COR-L47 (cell line): Measurements from ENCODE around the gene FBXO5.
"Not testable (repeated sequence)": the region's sequence is repeated elsewhere in the genome, so short reads cannot be mapped to it uniquely, and the experiment has no call there.

Experiments
- DNase-seq: peaks from one replicate; lab custom pipeline; 2025; lab: John Stamatoyannopoulos, UW

The FBXO5 gene, protein sequence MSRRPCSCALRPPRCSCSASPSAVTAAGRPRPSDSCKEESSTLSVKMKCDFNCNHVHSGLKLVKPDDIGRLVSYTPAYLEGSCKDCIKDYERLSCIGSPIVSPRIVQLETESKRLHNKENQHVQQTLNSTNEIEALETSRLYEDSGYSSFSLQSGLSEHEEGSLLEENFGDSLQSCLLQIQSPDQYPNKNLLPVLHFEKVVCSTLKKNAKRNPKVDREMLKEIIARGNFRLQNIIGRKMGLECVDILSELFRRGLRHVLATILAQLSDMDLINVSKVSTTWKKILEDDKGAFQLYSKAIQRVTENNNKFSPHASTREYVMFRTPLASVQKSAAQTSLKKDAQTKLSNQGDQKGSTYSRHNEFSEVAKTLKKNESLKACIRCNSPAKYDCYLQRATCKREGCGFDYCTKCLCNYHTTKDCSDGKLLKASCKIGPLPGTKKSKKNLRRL

DNA sequence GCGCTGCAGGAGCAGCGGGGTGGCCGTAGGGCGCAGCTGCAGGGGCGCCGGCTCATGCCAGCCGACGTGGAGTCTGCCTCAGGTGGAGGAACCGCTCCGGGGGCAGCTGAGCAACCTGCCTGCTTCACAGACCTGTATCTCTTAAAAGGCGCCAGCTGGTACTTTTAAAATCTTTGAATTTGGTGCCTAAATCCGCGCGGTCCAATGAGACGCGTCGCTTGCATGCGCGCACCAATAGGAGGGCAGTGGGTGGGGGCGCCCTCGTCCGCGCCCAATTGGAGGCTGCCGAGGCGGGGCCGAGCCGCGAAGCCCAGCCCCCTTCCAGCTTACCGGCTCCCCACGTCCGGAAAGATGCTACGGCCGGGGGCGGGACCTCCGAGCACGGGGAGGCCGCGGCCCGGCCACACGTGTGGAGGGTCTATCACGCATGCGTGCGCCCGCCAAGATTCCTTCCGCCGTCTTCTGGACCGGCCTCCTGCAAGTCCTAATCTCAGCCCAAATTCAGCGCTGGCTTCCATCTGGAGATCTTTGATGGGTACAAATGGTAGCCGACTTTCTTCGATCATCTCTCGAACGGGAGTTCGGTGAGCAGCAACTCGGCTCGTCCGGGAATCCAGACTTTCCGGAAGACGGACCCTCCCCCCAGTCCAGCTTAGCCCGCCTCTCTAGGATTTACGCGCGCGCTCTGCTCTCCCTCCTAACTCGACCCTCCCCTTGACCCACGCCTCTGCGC lies at the start of gene FBXO5:
TSS of gene FBXO5 (minus strand) at position 138 of the 733 bp plus-strand sequence. CDS start at position 56, 82 bp downstream.
- peak; percentile 91 for DNase-seq

DNA sequence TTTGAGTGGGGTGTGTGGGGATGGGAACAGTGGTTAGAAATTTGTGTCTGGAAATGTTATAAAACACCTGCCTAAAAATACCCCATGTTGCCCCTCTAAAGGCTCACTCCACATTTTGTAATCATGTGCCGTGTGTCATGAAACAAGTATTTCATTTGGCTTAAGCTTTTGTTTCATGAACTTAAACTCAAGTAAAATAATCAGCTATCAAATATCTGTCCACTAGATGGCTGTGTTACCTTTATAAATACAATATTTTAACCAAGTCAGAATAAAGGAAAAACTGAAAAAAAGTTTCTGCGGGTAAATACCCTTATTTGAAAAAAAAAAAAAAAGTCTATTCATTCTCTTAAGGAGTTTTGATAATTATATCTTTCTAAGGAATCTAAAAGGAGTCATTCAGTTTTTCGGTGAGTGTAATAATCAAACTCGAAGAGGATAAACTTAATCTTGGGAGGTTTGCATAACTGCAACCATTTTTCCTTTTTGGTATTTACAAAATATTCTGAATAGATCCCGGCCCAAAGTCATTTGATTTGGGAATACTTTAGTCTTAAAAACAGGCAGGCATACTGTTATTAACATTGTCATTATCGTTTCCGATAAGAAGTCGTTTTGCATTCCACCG lies 49.5 kb upstream of the FBXO5 start:
- DNase-seq: no peak

DNA sequence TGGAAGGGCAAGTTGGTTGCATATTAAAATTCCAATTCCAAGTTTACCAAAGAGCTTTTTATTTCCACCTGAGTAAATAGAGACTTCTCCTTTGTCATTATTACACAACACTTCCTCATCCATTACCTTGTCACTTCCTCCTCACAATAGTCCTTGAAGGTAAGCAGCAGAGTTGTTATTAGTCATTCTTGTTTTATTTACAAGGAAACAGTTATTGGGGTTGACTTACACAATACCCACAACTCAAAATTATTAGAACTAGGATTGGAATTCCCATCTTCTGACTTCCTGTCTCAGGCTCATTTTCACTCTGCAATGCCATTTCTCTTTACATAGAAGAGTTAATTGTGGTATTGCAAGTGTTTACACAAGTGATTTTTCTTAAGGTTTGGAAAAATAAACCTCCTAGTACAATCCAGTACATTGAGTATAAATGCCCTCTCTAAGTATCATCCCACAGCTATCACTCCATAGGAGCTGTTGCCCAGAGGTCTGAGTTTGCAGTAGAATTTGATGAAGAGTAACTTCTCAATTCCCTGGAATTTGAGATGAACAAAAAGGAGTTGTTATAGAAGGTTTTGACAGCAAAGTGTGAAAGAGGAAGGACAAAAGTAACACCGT lies 48.6 kb upstream of the FBXO5 start:
- no peak for DNase-seq

DNA sequence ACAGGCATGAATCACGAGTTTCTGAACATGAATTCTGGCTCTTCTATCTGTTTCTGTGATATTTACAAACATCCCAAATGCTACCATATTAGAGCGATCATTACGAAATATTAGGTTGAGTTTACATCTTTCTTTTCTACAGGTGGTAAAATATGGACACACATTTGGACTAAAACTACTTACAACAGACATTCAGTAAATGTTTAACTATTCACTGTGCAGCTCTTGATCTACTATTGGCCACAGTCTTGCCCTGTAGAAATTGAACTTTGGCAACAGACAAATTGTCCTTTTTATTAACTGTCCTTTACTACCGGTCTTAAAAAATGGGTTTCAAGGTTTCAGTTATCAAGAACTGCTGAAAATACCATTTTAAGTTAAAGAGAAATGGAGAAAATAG lies 46.1 kb upstream of the FBXO5 start:
- DNase-seq: no peak

DNA sequence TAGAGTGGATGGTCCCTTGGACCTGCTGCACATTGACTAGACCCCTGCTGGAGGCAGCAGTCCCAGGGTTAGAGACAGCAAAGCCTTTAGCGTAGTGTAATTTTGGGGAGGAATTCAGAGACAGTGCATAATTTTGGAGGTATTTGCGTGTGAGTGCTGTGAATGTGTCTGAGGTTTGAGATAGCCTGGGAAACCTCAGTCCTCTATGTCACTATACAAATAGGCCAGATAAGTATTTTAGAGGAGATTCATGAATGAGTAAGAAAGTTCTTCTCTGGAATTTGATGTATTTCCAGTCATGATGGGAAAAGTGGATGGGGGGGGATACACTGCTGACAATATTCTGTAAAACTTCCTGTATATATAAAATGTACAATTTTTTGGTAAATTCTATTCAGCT lies 45.4 kb upstream of the FBXO5 start:
- no peak for DNase-seq

DNA sequence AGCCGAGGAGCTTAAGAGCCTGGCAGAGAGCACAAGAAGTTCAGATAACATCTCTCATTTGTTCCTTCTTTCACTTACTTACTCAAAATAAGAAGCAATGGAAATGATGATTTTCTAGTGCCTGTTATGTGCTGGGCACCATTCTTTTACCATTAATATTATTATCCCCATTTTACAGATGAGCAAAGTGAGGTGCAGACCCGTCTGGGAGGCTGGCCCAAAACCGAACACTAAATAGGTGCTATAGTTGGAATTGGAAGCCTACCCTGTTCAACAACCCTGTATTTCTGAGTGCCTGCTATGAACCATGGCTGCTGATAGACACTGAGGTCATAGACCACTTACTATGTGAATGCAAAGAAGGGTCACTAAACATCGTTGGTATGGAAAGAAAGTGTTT lies 44.6 kb upstream of the FBXO5 start:
- DNase-seq: no peak

DNA sequence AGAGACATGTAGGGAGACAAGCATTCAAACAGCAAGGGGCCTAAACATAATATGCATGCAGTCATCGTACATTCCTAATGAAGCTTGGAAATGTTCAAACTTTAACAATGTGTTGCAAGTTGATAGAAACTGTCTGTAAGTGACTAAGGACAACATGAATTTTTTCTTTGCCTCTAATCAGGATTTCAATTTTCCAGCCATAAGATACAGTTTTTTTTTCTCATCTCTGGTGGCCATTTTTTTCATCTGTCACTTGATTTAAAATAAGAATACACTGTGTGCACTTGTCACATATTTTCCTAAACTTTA lies 41.8 kb upstream of the FBXO5 start:
- DNase-seq: no peak

DNA sequence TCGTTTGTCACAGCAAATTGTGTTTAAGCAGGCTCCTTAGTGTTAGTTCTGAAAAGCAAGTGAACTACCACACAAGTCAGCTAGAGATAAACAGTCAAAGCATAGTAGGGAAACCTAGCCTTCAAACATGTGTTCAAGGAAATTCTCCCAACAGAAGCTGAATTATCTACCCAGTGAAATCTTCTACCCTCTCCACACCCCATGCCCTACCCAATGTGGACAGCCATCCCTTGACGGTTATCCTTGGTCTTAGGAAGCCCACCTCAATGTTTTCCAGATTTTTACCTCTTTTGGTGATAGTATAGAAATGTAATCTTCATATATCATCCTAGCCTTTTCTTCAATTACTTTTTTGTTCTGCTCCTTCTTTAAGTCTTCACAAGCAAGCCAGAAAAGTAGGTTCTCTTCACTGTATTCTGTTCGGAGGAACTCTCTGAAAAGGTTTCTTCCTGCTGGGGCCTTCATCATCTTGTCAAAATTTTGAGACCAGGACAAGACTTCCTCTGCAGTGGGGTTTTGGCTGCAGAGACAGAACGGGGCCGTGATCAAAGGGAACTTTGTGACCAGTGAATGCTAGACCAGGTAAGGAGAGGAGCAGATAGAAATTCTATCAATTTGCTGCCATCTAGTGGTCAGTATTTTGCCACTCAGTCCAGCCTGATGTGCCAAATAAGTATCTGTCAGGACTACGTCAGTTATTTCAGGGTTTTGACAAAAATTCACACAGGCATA lies 41.3 kb upstream of the FBXO5 start:
- peak; percentile 24 for DNase-seq

DNA sequence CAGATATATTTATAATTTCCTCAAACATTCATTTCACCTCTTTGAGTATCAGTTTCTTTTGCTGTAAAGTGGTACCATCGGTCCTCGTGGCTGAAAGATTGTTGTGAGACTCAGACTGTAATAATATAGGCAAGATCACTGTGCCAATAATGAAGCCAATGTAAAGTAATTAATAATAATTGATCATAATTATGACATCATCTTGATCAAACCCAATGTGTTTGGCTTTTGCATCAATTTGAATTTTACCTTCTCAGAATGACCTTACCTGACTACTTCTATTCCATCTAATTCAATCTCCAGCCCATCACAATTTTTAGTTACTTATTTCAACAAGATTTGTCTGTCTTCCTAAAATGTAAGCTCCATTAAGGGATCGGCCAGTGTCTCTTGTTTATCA lies 35.5 kb upstream of the FBXO5 start:
- DNase-seq: no peak

DNA sequence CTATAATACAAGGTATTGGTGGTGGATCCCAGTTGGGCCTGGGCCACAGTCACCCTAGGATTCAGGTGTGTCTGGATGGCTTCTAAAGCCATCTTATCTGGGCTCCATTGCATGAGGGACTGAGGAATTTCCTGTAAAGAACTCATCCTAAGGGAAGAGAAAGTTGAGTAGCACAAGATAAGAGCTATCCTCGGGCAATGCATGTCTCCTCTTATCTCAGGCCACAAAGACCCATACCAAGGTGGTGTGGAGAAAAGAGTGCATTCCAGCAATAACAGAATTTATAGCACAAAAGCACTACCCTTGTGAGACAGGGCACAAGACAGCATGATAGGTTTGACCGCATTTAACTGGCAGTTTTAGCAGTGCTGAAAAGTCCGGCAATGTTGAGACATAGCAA lies 34.0 kb upstream of the FBXO5 start:
- DNase-seq: no peak

DNA sequence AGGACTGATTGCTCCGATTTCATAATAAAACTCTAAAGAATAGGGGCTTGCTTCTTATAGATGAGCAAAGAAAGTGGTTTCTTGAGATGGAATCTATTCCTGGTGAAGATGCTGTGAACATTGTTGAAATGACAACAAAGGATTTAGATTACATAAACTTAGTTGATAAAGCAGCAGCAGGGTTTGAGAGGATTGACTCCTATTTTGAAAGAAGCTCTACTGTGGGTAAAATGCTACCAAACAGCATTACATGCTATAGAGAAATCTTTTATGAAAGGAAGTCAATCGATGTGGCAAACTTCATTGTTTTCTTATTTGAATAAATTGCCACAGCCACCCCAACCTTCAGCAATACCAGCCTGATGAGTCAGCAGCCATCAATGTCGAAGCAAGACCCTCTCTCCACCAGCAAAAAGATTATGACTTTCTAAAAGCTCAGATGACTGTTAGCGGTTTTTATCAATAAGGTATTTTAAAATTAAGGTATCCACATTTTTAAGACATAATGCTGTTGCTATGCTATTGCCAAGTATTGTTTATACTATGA lies 32.3 kb upstream of the FBXO5 start:
- DNase-seq: no peak

DNA sequence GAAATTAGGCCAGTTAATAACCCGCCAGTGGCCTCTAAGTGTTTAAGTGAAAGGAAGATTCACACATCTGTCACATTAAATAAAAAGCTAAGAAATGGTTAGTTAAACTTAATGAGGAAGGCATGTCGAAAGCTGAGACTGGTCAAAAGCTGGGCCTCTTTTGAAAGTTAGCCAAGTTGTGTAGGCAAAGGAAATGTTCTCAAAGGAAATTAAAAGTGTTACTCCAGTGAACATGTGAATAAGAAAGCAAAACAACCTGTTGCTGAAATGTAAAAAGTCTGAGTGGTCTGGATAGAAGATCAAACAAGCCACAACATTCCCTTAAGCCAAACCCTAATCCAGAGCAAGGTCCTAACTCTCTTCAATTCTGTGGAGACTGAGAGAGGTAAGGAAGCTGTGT lies 30.6 kb upstream of the FBXO5 start:
- no peak for DNase-seq

DNA sequence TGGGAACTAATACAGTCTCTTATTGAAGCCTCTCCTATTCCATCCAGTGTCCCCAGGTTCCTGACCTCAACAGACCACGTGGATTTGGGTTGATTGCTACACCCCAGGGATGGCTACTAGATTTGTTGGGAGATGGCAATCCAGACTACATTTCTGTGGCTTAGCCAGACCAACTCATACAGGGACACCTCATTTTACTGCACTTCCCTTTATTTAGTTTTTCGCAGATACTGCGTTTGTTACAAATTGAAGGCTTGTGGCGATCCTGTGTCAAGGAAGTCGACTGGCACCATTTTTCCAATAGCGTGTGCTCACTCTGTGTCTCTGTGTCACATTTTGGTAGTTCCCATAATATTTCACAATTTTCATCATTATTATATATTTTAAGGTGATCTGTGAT lies 30.0 kb upstream of the FBXO5 start:
- DNase-seq: no peak

DNA sequence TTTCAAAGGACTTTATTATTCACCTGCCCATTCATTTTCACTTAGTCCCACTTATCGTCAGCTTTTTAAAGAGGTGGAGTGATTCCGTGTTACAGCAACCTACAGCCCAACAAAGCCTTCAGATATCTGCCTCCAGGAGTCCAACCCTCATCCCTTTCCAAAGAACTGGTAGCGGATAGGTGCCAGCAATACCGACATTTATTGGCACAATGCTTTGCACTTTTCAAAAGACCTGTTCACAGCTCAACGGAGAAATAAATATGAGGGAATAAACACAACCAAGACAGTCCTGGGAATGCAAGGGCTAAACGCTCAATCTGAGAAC lies 20.5 kb upstream of the FBXO5 start:
- DNase-seq: no peak

DNA sequence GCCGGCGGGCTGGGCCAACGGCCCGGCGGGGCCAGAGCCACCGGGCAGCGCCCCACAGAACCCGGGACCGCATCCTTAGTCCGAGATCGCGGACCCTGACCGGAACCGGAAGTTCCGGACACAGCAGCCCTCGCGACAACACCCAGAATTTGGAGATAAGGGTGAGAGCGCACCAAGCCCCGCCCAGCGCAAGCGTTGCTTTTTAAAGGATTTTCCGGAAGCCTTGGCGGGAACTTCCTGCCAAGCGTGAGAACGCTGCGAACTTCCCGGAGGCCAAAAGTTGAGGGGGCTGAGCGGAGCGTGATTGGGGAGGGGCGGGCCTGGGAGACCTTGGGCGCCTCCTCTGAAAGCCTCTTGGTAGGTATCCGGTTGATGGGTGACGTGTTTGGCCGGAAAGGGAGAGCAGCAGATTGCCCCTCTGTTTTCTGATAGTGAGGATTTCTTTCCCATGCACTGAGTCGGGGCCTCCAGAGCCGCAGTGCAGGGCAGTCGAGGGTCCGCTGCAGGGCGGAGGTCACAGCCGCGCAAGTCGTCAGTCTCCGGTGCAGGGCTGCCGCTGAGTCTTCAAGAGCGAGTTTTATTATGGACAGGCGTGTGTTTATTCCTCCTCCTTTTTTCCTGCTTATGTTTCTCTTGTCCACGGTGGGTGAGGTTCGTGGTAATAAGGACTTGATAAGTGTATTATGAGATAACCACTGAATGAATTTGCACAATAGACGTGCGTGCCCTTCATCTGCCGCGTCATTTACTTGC lies 19.9 kb upstream of the FBXO5 start, which contains the start of gene MTRF1L:
TSS of gene MTRF1L (minus strand) at position 97 of the 753 bp plus-strand sequence. CDS start at position 73, 24 bp downstream.
- peak; percentile 85 for DNase-seq

DNA sequence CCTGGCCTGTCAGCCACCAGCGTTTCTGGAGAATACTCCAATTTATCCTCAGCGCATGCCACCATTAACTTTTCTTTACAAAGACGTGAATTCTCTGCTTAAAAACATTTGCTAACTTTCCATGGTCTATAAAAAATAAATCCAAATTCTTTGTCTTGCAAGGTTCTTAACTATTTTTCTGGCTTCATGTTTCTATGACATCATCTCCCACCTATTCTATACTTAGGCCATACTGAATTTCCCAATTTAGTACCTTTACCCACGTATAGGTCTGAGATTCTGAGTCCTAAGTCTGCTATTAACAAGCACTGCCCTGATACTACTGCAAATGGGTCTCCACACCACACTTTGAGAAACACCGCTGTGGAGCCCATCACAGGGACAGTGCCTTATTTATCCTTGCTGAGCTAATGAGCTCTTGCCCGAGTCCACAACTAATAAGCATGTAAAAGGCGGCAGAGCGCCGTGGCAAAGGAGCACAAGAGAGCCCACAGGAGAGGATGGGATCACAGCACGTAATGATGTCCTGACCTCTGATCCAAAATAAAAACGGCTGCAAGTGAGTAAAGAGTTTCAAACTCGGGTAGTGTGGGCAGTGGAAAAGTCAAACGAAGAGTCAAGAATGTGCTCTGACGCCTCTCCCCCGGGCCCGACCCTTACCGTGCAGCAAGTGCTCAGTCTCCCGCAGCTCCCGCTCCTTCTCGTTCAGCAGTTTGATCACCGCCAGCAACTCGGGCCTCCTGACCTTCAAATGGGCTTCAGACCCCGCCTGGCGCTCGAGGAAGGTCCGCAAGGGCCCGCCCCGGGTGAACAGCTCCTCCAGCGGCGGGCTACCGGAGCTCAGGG lies 19.1 kb upstream of the FBXO5 start:
- no peak for DNase-seq

DNA sequence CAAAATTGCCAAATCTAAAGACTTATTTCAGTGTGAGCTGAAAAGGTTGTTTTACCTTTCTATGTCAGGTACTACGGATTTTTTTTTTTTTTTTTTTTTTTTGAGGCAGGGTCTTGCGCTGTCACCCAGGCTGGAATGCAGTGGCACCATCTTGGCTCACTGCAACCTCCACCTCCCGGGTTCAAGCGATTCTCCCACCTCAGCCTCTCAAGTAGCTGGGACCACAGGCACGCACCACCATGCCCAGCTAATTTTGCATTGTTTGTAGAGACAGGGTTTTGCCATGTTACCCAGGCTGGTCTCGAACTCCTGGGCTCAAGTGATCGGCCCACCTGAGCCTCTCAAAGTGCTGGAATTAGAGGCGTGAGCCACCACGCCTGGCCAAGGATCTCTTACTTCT lies 17.9 kb upstream of the FBXO5 start:
- not testable (repeated sequence) for DNase-seq

DNA sequence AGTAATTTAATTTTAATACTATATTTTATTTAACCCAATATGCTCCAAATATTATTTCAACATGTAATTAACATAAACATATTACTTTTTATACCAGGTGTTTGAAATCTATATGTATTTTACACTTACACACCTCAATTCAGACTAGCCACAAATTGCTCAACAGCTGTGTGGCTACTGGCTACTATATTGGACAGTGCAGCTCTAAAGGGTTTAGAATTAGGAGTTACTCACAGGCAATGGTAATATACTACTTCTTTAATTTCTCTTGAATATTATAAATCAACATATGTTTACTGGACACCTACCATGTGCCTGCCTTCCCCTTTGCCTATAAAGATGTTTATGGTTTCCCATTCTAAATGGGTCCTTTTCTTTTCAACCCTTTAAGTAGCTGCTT lies 17.4 kb upstream of the FBXO5 start:
- DNase-seq: no peak

DNA sequence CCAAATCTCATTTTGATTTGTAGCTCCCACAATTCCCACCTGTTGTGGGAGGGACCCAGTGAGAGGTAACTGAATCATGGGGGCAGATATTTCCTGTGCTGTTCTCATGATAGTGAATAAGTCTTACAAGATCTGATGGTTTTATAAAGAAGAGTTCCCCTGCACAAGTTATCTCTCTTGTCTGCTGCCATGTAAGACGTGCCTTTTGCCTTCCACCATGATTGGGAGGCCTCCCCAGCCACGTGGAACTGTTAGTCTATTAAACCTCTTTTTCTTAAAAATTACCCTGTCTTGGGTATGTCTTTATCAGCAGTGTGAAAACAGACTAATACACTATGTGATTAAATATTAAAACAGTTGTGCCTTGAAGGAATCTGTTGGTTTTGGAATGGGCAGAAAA lies 16.7 kb upstream of the FBXO5 start:
- not testable (repeated sequence) for DNase-seq

DNA sequence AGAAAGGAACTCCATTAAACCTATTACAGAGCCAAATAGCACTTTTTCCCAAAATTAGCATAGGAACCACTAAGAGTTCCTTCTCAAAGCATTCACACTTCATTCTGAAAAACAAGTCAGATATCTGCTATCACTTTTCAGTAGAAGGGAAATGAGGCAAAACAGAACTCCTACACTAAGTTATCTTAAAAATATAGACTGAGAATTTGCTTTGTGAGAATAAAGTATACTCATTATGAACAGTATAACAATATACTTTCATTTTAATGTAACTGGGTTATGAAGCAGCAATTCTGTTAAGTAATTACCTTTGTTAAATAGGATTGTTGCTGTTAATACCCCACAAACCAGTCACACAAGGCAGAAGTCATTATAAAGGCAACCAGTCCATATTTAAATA lies 11.0 kb upstream of the FBXO5 start:
- DNase-seq: no peak
